Spleen (tissue), 7 donors: Measurements from ENCODE around the gene TROAP.

Experiments used
- POLR2A ChIP-seq, 3 donors: fragments of 450-650 bp; IDR thresholded peaks; one replicate each; pipeline ENCODE4 v1.5.1; 2017; ENCODE audit warnings: antibody characterized with exemption in 3 of 3, mild to moderate bottlenecking in 1 of 3
- POLR2AphosphoS5 ChIP-seq, 3 donors: sonication (generic); formaldehyde crosslinking; IDR thresholded peaks; one replicate each; pipeline ENCODE4 v1.5.1; 2017; ENCODE audit warnings: antibody characterized with exemption in 3 of 3
- TF ChIP-seq, protein P1 (sequence below), 11 experiments: fragments of 200-600 bp in 7 of 11; fragments of 450-650 bp in 4 of 11; sonication (generic) in 4 of 11; IDR thresholded peaks in 8 of 11; conservative IDR thresholded peaks in 3 of 11; 1 replicate in 7 of 11; 2 replicates in 4 of 11; pipeline versions ENCODE4 v1.4.0 to v1.8.0; 2016 to 2021; ENCODE audit warnings: antibody characterized with exemption in 11 of 11, inconsistent platforms in 4 of 11, mild to moderate bottlenecking in 1 of 11
- donor health status: DM: no; HTN: no; CAD: no; lungs with moderate emphysema.
- donor health status: DM: no; HTN: no; CAD: no.
- donor health status: DM: no; HTN: no; CAD: no.

DNA sequence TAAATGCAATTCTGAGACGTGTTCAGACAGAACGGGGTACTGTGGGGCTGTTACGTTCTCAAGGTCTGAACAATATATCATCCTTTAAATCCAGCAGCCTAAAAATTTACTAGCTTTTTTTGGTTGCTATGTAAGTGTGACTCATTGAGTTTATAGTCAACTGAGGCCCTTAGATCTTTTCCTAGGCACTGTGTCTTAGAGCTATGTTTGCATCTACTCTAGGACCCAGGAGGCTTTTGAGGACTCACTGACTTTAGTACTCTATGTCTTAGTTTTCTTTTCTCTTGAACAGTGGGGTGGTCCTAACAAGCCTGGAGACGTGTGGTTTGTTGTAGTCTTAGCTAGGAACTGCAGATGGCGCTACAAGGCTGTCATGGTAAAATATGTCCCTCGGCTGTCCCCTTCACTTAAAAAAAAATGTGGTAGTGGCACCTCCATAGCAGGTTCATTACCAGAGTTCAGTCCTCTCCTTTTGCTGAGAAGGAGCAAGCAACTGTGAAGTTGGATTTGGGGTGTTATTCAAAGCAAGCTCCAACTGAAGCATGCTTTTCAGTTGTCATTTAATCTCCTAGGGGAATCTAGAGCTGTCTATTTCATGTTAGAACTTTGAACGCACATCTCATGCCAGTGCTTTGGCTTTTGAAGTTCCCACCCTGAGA lies 35.6 kb downstream of the TROAP start:
- TF ChIP-seq, protein P1, sequence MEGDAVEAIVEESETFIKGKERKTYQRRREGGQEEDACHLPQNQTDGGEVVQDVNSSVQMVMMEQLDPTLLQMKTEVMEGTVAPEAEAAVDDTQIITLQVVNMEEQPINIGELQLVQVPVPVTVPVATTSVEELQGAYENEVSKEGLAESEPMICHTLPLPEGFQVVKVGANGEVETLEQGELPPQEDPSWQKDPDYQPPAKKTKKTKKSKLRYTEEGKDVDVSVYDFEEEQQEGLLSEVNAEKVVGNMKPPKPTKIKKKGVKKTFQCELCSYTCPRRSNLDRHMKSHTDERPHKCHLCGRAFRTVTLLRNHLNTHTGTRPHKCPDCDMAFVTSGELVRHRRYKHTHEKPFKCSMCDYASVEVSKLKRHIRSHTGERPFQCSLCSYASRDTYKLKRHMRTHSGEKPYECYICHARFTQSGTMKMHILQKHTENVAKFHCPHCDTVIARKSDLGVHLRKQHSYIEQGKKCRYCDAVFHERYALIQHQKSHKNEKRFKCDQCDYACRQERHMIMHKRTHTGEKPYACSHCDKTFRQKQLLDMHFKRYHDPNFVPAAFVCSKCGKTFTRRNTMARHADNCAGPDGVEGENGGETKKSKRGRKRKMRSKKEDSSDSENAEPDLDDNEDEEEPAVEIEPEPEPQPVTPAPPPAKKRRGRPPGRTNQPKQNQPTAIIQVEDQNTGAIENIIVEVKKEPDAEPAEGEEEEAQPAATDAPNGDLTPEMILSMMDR (IDR thresholded peaks at IDR 0.05 in 8 of 11, conservative IDR thresholded peaks at IDR 0.05 in 3 of 11) = peak; percentile 56 to 83 (median 75)
- TF ChIP-seq POLR2A (IDR thresholded peaks at IDR 0.05) = no peak
- no peak for TF ChIP-seq POLR2AphosphoS5 (IDR thresholded peaks at IDR 0.05)
